Hippocampal formation (tissue), 2 donors: ENCODE results near the gene TMEM134.
"Not testable (repeated sequence)": the region's sequence is repeated elsewhere in the genome, so short reads cannot be mapped to it uniquely, and the experiment has no call there.

Experiments used
- DNase-seq, 2 donors: peaks; one replicate each; lab custom pipeline; 2025; lab: John Stamatoyannopoulos, UW

The TMEM134 gene

DNA sequence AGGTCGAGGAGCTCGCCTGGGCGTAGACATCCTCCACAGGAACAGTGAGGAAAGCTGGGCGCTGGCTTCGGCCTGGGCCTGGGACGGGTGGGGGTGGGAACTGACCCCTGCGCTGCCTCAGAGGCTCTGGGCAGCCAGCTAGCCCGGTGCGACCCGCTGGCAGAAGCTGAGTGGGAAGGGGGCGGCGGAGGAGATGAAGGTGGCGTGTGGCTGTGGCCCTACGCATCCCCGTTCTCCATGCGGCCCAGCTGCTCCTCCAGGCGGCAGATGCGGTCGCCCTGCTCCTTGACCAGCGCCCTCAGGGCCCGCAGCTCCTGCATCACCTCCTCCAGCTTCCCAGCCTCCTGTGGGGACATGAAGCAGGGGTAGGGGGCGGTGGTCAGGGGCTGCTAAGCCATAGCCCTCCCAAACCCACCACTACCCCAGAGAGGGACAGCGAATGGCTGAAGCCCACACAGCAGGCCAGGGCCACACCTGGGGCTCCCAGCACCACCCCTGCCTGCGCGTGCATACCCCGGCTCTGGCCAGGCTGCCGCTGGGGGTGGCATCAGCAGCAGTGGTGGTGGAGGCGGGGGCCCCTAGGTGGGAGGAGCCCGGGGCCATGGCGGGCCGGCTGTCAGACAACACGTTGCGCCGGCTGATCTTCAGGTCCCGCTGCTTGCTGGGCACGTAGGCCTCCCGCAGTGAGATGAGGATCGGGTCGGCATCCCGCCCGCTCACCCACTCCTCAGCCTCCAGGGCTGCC is 30.7 kb downstream of the TMEM134 start:
- no peak for DNase-seq

DNA sequence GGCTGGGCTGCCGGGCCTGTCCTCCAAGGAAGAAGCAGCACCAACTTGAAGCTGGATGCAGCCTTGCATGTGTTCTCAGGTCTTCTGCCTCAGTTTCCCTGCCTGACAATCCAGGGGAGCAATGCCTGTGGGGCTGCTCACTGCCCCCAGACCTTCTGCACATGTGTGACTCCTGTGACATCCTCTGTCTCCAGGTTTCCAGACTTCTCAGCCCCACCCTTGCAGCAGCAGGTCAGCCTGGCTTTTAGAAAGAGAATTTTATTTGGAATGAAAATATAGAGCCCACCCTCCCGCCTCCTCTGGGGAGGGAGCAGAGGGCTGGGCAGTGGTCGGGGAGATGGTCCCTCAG is 31.3 kb downstream of the TMEM134 start:
- DNase-seq = no peak

DNA sequence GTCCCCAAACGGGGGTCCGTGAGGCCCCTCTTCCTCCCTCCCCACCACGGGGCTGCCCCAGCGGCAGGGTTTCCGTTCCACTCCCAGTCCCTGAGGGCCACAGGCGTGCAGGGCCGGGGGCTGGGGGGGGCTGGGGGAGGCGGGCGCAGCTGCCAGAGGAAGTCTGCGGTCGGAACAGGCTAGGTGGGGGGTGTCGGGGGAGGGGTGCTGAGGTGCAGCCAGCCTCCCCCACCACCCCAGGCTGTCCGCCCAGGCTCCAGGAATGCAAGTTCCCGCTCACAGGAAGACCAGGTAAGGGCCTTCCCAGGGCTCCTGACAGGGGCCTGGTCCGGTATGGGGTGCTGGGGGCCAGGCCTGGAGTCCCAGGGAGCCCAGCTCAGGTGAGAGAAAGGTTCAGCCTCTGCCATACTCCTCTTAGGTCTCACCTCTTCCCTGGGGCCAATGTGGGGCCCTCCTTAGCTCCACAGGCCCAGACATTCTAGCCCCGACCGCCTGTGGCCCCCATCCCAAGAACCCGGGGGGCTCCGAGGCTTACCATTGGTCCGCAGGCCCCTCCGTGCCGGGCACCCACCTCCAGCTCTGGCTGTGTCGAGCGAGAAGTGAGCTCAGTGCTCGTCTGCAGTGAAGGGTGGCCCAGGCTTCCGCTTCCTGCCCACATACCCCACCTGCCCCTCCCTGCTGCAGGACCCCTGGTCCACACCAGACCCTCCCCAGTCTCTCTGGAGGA is 31.8 kb downstream of the TMEM134 start, which contains the start of gene PTPRCAP:
TSS of gene PTPRCAP (minus strand) at position 601 of the 727 bp plus-strand sequence. CDS start at position 538, 63 bp downstream.
- DNase-seq = no peak

DNA sequence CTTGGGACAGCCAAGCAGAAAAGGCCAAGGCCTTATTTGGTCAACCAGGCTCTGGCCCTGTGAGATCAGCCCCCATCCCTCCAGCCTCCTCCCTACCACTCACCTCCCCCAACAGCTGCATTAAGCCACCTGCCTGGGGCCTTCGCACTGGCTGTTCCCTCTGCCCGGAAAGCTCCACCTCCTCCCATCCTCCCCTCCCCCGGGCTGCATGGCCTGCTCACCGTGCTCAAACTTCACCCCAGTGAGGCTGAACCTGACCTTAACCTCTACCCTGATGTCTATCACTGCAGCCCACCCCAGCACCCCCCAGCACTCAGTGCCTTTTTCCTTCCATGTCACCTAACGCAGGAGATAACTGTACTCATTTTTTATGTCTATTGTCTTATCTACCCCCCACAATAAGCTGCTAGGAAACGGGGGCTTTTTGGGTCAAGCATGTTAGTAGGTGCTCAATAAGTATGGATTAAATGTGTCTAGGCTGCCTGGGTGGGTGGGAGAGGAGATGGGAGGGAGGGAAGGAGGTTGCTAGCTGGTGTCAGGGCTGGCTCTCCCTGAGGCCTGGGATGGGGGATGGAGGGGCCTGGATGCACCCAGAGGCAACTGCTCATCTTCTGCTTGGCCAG is 32.5 kb downstream of the TMEM134 start:
- DNase-seq = no peak

DNA sequence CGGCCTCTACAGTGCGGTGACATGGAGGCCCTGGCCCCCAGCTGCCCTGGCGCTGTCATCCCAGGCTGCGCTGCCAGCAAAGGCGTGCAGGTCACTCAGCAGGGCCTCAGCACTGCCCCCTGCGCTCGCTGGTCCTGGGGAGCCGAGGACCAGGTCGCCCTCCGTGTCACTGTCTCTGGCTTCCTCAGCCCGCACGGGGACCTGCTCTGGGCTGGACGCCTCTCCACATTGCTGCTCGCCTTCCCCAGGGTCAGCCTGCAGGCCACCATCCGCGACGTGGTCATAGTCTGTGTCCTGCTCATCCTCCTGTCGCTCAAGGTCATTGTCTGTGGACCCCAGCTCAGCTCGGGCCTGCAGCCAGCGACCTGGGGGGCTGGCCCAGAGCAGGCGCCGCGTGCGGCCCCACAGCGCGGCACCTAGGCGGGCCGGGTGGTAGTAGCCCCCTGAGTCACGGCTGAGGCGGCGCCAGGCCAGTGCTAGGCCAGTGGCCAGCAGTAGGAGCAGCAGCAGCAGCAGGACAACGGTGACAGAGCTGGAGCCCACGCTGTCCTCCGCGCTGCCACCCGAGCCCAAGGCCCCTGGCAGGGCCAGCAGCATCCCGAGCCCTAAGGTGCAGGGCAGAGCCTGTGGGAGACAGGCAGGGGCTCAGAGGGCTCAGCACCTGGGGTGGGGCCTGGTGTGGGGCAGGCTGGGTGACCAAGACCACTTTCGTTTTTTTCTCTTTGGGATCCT is 33.2 kb downstream of the TMEM134 start:
- no peak for DNase-seq

DNA sequence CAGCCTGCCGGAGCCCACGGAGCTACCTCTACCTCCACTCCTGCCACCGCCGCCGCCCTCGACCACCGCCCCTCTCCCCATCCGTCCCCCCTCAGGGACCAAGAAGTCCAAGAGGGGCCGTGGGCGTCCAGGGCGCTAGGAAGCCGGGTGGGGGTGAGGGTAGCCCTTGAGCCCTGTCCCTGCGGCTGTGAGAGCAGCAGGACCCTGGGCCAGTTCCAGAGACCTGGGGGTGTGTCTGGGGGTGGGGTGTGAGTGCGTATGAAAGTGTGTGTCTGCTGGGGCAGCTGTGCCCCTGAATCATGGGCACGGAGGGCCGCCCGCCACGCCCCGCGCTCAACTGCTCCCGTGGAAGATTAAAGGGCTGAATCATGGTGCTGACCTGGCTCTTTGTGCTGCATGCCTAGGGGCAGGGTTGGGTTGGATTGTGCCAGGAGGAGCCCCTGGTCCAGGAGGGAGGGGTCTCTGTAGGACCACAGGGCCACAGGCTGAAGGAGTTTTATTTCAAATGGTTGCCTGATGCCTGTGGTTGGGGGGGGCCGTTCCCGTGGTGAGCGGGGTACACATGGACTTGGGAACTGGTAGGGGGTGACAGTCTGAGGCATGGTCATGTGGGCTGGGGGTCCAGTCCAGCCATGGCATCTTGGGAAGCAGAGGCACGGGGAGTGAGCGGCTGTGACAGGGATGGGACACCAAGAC is 33.9 kb downstream of the TMEM134 start:
- DNase-seq = no peak

DNA sequence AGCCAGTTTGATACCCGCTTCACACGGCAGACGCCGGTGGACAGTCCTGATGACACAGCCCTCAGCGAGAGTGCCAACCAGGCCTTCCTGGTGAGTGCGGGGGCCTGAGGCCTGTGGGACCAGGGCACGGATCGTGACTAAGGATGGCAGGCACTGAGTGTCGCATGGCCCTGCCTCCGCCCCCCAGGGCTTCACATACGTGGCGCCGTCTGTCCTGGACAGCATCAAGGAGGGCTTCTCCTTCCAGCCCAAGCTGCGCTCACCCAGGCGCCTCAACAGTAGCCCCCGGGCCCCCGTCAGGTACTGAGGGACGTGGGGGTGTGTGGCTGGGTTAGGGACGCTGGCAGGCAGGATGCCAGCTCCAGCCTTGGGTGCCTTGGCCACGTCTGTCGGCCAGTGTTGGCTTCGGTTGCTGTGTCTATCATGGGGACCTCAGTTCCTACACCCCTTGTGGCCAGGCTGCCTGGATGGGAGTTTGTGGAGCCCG is 34.6 kb downstream of the TMEM134 start:
- DNase-seq = no peak

DNA sequence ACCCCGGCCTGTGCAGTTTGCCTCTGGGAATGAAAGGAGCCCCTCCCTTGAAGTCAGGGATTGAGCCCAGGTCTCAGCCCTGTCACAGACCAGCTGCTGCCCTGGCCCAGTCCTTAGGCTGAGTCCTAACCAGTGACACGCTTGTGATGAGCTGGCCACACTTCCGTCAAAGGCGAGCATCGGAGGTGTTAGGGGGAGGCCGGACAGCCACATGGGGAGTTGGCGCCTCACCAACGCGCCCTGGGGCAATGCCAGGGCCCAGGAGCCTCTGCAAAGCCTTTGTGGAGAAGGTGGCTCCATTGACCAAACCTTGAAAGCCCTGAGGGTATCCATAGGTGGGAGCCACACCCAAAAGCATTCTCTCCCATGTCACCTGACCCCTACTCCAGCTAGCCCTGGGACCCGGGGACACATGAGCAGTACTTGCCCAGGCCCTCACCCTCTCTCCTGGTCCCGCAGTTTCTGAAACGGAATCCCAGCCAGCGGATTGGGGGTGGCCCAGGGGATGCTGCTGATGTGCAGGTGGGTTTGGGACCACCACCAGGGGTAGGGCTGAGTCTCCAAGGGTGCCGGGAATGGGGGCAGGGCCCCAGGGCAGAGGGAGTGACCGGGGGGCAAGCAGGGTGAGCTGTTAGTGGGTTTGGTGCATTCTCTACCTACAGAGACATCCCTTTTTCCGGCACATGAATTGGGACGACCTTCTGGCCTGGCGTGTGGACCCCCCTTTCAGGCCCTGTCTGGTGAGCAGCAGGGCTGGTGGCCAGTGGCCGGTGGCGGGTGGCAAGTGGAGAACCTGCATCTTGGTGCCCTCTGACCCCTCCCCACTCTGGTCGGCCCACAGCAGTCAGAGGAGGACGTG is 35.3 kb downstream of the TMEM134 start:
- DNase-seq = no peak

DNA sequence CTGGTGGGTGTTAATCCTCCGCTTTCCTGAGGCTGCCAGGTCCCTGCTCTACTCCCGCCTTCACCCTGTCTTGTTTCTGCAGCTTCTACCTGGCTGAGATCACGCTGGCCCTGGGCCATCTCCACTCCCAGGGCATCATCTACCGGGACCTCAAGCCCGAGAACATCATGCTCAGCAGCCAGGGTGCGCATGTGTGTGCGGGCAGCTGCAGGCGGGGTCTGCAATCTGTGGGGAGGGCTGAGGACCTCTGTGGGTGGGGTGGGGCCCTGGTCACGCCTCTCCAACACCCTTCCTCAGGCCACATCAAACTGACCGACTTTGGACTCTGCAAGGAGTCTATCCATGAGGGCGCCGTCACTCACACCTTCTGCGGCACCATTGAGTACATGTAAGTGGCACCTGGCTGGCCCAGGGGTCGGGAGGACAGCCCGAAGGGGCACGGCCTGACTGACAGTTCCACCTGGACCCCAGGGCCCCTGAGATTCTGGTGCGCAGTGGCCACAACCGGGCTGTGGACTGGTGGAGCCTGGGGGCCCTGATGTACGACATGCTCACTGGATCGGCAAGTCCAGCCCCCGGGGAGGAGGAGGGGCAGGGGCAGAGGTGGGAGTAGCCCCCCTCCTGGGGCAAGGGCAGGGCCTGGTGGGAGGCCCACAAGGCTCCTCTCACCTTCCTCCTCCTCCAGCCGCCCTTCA is 36.2 kb downstream of the TMEM134 start:
- no peak for DNase-seq

DNA sequence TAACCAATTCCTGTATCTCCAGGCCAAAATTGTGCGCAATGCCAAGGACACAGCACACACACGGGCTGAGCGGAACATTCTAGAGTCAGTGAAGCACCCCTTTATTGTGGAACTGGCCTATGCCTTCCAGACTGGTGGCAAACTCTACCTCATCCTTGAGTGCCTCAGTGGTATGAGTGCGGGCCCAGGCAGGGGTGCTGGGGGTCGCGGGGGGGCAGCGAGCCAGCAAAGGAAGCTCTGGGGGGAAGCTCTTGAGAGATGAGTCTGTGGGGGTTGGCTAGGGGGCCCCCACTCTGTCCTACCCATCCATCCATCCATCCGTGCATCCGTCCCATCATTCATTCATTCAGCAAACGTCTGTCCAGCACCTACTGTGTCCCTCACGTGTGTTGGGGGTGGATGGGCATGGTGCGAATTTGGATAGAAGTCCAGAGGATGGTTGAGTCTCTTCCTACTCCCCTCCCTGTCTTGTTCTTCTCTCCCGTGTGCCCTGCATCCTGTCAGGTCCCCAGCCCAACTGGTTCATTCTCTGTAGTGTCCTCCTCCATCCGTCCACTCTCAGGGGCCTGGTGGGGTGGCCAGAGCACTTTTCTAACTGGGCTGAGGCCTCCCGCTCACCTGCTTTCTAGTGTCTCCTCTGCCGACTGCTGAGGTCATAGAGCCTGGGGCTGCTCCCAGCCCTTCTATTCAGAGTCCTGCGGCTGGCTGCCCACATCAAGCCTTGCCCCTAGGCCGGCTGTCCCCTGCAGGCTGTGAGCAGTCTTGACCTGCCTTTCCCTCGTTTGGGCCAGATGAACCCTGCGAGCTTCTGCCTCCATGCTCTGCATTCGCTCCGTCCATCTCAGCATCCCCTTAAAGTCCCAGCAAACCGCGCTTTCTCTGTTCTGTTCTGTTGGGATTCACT is 37.5 kb downstream of the TMEM134 start:
- DNase-seq = no peak

DNA sequence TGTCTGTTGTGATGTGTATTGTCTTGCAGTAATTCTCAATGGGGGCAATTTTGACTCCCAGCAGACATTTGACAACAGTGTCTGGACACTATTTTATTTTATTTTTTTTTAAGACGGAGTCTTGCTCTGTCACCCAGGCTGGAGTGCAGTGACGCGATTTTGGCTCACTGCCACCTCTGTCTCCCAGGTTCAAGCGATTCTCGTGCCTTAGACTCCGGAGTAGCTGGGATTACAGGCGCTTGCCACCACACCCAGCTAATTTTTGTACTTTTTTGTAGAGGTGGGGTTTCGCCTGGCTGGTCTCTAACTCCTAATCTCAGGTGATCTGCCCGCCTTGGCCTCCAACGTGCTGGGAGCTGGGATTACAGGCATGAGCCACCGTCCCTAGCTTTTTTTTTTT is 39.3 kb downstream of the TMEM134 start:
- DNase-seq = no peak

DNA sequence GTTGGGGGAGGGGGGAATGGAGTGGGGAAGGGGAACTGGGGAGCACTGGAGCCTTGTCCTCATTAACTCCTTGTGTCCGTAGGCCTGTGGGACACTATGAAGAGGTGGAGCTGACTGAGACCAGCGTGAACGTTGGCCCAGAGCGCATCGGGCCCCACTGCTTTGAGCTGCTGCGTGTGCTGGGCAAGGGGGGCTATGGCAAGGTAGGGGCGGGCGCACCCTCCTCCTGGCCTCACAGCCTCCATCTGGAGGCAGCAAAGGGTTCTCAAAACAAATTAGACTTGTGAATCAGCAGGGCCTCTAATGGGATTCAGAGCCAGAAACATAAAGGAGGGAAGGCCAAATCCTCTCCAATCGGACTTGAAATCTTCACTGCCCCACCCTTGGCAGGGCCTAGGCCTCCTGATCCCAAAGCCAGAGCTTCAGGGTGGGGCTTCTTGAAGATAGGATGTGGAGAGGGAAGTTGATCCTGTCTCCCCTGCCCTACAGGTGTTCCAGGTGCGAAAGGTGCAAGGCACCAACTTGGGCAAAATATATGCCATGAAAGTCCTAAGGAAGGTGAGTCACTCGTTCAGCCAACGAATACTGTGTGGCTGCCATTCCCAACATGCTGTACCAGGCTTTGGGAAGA is 39.9 kb downstream of the TMEM134 start:
- DNase-seq = no peak

DNA sequence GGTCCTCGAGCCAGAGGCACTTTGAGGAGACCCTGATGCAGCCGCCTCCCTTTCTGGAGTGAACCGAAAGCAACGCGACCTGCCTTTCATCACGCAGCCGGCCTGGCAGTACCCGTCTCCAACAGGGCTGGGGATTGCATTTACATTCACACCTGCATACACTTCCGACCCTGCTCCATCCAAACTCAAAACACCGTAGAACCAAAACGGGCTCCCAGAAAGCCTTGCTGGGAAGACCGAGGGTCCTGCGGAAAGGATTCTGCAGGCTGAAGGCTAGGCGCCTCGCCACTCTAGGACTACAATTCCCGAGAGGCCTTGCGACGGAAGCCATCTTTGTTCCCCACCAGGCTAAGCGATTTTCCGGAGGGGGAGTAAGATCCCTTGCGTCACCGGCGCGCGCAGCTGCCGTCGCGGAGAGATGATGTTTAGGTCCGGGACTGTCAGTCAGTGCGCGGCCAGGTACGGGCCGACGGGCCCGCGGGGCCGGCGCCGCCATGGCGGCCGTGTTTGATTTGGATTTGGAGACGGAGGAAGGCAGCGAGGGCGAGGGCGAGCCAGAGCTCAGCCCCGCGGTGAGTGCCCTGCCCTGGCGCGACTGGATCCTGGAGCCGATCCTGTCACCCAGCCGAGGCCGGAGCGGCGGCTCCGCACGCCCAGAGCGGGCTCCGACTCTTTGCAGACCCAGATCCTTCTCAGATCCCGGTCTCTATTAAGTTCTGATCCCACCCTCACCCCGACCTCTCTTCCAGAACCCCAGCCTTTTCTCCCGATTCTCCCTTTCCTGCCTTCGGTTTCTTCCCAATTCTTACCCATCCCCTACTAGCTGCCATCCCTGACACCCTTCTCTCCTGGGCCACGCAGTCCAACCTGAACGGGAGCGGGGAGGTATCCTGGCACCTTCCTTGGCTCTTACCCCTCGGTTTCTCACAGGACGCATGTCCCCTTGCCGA is 40.7 kb downstream of the TMEM134 start, which contains the start of gene RPS6KB2:
TSS of gene RPS6KB2 (plus strand) at position 443 of the 950 bp plus-strand sequence. CDS start at position 495, 52 bp downstream.
- DNase-seq = peak; percentile 96 to 97

DNA sequence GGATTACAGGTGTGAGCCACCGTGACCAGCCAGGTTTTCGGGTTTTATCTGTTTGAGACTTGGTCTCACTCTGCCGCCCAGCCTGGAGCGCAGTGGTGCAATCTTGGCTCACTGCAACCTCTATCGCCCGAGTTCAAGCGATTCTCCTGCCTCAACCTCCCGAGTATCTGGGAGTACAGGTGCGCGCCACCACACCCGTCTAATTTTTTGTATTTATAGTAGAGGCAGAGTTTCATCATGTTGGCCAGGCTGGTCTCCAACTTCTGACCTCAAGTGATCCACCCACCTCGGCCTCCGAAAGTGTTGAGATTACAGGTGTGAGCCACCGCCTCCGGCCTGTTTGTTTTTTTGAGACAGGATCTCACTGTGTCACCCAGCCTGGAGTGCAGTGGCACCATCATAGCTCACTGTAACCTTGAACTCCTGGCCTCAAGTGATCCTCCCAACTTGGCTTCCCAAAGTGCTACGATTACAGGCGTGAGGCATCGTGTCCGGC is 41.6 kb downstream of the TMEM134 start:
- not testable (repeated sequence) for DNase-seq

DNA sequence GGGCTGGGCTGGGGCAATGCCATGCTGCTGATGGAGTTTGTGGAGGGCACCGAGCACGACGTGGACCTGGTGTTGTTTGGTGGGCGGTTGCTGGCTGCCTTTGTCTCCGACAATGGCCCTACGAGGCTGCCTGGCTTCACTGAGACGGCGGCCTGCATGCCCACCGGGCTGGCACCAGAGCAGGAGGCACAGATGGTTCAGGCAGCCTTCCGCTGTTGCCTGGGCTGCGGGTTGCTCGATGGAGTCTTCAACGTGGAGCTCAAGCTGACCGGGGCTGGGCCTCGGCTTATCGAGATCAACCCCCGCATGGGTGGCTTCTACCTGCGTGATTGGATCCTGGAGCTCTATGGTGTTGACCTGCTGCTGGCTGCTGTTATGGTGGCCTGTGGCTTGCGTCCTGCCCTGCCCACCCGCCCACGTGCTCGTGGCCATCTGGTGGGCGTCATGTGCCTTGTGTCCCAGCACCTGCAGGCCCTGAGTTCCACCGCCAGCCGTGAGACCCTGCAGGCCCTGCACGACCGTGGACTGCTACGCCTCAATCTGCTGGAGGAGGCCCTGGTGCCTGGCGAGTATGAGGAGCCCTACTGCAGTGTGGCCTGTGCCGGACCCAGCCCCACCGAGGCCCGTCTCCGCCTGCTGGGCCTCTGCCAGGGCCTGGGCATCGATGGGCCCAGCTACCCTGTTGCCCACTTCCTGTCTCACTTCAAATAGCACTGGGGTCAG is 45.0 kb downstream of the TMEM134 start:
- DNase-seq = no peak

DNA sequence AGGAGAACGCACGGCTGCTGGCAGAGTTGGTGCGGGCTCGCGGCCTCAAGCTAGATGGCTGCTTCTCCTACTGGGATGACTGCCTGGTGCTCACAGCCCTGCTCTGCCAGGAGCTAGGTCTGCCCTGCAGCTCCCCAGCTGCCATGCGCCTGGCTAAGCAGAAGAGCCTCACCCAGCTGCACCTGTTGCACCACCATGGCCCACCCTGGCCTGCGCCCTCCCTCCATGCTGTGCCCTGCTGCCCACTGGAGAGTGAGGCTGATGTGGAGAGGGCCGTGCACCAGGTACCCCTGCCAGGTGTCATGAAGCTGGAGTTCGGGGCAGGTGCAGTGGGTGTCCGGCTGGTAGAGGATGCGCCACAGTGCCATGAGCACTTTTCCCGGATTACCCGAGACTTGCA is 45.6 kb downstream of the TMEM134 start:
- DNase-seq = no peak
